HG02884 (cell line): ENCODE results near the gene HES1.
"Not testable (repeated sequence)": the region's sequence is repeated elsewhere in the genome, so short reads cannot be mapped to it uniquely, and the experiment has no call there.

Experiments used
- ATAC-seq: cut with Tn5 transposase; IDR thresholded peaks from one replicate; pipeline ENCODE4 v1.9.1; 2021; ENCODE audit warnings: mild to moderate bottlenecking, moderate library complexity; ENCODE audit not compliant: unreplicated experiment

Gene HES1

DNA sequence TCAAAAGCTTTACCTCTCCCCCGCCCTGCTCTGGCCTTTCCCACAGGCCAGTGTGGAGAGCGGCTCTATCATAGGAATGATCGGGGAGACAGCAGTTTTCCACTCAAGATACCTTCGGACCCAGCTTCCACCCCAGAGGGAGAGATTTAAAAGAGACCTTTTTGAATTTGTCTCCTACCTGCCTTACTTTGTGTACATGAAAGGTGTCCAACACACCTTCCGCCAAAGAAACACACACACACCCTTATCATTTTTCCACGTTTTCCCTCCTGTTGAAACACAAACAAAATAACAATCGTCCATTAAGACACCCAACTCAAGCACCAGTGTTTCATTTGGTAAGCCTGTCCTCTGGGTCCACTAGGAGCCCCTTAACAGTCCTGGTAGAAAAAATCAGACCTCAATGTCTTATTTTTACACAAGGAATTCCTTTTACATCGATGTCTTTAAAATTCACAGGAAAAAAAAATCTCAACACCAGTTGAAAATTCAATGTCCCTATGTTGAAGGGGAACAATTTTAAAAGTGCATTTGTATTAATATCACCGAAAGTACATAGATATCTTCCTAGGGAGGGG lies 4.0 kb downstream of the HES1 start:
- ATAC-seq, result no peak

DNA sequence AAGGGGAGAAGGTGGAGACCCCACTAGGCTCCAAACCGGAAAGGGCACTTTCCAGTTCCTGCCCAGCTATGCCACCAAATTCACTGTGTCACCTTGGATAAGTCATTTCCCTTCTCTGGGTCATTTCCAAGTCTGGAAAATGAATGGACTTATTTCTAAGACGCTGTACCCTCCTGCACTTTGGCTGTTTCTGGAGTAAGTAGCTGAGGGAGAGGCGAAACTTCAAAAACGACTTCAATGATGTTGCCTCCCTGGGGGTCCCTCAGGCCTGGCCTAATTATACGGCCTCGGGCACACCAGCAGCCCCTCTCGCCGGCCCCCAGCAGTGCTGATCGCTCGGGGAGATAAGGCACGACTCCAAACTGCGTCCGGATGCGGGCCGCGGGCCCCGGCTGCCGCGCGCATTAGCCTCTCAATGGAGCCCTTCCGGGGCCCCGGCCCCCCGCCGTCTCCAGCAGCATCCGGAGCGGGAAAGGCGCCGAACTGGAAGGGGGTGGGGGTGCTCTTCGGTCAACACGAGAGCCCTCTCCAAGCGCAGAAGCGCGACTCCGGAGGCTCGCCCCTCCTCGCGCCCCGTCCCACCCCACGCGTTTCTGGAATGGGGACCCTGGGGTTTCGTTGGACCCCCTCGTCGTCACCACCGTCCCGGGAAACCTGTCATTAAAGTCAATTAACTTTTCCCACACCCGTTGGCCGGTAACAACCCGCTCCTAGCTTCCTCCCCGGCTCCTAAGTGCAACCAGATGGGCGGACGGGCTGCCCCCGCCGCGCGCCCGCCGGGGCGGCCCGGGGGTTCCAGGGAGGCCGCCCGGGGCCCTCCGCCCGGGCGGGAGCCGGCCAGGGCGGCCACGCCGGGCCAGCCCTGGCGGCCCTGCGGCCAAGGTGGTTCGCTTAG lies 4.8 kb downstream of the HES1 start:
- no peak for ATAC-seq

DNA sequence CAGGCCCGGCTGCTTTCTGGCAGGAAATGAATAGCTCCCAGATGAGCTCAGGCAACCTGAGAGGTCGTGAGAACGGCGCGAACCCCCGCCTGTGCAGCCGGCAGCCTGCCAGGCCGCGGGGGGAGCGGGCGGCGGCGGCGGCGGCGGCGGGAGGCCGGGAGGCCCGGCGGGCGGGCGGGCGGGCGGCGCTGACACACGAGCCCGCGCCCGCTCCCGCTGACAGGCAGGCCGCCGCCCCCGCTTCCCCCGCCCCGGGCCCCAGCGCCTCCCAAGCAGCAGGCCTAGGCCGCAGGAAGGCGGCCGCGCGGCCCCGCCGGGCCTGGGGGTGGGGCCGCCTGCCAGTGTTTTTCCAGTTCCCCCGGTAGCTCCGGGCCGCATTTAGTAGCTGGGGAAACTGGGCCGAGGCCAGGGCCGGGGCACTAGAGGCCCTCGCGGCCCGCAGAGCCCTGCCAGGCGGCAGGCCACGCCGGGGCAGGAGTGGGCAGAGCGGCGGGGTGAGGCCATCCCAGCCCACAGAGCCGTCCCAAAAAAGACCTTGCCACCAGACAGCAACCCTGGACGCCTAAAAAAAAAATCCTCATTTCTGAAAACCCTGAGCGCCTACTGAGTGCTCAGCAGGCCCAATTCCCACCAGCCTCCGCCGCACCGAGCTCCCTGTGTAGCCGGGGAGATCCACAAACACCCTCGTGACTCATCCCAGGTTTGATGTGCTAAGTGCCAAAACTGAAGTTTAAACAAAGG lies 5.6 kb downstream of the HES1 start:
- ATAC-seq, result peak; percentile 31

DNA sequence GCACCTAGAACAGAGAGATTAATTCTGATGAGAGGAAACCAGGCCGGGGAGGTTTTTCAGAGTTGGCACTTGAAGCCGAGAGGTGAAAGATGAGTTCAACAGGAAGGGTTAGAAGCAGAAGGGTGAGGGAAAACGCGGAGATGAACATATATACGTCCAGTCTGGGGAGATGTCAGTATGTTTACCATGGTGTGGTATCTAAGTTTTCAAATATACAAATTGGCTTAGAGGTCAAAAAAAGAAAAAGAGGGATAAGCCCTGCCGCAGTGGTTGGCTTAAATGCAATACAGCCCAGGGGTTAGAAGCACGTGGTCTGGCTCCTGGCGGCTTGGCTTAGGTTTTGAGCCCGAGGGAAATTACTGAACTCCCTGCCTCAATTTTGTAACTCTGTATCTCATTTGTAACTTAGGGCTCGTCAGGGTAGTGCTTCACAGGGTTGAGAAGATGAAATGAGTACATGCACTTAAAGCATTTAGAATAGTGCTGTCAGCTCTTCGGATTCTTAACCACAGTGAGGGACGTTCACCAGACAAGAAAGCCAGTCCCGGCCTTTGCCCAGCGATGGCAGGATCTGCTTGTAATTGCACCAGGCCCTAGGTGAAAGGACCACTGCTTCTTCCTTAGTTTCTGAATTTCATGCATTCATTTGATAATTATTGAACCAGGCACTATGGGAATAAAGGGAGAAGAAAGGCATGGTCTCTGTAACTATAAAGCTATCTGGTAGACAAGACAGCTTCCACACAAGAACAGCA lies 6.4 kb downstream of the HES1 start:
- no peak for ATAC-seq

DNA sequence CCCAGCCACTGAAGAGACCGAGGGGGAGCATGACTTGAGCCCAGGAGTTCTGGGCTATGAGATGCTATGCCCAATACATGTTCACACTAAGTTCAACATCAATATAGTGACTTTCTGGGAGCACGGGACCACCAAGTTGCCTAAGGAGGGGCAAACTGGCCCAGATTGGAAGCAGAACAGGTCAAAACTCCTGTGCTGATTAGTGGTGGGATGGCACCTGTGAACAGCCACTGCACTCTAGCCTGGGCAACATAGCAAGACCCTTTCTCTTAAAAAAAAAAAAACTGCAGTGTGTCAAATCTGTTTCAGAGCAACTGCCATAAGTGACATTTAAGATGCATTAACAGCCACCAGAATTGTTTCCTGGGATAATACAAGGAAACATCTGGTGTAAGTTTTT lies 9.8 kb downstream of the HES1 start:
- no peak for ATAC-seq

DNA sequence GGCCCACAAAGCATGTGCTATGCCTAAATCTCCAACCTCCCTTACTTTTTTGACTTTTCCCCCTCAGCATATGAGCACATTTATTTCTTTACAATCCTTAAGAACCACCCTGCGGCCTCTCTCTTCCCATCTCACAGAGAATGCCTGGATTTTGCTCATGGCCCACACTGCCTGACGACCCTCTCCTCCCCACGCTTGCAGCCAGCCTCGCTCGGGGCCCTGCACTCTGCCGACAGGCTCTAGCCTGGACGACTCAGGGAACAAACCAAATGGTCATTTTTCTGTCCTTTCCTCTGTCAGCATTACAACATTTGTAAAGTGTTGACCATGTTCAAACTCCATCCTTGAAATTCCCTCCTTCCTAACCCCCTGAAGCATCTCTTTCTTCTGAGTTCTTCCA lies 11.7 kb downstream of the HES1 start:
- no peak for ATAC-seq

DNA sequence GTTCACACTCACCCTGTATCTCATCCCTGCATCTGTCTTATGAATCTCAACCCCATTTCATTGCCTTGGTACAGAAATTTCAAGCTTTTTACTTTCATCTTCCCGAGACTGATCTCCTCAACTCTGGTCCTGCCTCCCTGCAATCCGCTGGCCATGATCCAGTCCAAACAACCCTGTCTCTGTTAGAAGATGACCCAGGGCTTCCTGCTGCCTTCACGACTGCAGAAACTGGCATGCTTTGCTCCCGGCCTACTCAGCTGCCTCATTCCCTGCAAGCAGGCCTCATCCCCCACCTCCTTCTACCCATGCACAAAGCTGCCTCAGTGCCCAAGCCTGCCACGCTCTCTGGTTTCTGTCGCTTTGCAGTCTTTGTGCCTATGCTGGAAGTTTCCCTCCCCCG lies 12.4 kb downstream of the HES1 start:
- no peak for ATAC-seq

DNA sequence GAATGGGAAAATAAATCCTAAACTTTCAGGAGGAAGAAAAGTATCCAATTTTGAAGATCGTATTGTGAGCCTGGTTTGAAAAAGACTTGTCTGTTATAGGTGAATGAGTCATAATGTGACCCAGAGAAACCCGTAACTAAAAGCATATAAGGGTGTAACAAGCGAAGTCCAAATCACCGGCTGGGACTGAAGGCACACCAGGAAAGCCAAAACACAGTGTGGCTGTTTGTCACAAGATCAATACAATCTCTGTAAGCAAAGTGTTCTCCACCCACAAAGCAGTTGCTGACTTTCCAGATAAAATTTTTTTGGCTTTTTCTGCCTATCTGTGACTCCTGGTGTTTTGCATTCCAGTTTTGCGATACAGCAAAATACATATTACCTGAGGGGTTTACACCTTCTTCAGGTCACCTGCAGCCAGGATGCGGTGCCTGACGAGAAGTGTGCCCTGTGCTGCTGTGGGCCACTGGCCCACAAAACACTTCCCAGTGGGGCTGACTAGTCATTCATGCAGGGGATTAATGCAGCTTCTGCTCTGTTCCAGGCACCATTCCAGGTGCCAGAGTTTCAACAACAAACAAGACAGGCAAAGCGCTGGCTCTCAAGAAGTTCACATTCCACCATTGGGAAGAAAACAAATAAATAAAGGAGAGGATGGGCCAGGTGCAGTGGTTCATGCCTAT lies 14.4 kb downstream of the HES1 start:
- no peak for ATAC-seq

DNA sequence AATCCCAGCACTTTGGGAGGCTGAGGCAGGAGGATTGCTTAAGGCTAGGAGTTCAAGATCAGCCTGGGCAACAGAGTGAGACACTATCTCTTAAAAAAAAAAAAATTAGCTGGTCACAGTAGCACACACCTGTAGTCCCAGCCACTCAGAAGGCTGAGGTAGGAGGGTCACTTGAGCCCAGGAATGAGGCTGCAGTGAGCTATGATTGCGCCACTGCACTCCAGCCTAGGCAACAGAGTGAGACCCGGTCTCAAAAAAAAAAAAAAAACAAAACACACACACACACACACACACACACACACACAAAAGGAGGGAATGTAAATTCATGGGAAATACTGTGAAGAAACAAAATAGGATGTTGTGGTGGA lies 15.0 kb downstream of the HES1 start:
- ATAC-seq, result not testable (repeated sequence)

DNA sequence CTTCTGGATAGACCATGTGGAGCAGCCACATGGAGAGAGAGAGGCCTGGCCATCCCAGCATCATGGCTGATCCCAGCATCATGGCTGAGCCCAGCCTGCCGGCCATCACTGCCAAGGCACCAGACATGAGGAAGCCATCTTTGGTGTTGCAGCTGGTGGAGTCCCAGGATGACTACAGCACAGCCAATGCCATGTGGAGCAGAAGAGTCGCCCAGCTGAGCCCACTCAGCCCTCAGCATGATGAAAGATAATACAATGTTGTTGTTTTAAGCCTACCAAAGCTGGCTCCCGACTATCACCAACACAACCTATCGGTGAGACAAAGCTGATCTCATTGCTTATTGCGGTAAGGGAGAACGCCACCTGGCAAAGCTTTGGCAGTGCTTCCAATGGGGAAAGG lies 18.4 kb downstream of the HES1 start:
- ATAC-seq, result no peak

DNA sequence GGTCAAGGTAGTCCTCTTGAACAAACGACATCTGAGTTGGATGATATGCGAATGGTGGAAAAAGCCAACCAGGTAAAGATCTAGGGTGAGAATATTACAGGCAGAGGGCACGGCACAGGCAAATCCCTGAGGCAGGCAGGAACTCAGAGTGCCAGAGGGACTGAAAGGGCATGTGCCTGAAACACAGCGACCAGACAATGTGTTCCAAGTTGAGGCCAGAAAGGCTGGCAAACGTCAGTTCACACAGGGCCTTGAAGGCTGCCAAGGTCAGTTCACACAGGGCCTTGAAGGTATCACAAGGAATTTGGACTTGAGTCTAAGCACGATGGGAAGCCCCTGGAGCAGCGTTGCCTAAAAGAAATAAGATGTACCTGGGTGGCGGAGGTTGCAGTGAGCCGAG lies 20.1 kb downstream of the HES1 start:
- no peak for ATAC-seq

DNA sequence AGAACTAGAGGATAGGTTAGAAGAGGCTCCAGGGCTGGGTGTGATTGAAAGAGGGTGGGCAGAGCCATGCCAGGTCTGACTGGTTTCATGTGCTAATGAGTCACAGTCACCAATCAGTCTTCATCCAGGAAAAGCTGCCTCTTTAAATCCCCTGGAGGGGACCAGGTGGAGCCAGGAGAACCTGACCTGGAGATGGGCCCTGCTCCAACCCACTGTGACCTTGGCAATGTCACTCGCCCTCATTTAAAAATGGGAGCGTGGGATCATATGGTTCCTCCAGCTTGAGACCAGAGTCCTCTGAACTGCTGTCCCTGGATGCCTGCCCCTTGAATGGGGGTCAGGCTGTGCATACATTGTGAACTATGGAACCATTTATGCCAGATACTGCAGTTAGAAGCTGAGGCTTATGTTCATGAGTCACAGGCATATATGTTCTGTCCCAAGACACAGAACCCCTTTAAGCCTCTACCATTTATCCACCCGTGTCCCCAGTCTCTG lies 23.0 kb downstream of the HES1 start:
- no peak for ATAC-seq

DNA sequence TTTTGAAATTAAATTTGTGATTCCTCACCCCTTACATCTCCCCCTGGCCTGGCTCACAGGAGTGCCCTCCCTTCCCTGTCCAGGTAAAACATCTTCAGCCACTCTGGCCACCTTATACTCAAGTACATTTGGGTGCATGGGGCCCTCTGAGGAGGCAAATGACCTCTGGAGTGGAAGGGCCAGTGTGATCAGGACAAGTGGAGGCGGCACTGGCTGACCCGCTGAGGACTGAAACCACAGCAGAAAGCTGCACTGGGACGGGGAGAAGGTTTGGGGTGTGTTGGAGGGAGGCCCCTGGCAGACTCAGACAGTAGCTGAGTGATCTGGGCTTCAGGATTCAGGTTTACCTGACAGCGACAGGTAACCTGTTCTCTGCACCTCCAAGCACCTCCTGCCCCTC lies 24.2 kb downstream of the HES1 start:
- ATAC-seq, result no peak

DNA sequence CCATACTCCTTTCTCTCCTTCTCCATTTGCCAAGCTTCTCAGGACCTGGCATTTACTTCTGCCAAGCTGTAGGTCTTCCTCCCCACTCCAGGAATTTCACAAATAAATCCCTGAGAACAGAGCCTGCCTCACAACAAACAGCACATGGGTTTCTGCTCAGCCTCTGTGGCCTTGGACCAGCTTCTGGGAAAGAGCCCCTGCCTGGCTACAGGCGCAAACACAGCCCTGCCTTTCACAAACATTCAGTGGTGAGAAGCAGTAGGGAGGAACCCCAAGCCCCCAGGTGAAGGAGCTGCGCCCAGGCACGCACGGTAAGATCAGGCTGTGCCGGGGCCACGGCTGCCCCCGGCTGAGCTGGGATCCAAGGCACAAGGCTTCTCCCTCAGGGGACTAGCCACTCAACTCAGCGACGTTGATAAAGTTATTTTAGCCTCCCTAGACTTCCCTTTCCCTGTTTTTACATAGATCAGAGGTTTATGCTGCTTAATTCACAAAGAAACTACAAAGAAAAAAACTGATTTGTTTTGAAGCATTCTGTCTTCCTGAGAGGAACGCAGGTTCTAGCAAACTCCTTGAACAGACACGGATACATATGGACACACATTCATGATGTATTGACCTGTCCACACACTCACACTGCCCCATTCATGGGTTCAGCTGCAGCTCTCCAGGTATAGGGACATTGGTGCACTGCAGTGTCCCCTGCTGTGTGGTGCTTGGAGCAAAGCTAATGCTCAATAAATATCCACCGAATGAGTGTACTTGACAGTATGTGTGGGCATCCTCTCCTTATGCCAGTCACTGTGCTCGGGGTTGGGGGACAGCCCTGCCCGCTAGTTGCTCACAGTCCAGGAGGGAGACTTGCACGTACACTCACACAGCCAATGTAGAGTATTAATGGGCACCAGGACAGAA lies 25.4 kb downstream of the HES1 start:
- ATAC-seq, result no peak

DNA sequence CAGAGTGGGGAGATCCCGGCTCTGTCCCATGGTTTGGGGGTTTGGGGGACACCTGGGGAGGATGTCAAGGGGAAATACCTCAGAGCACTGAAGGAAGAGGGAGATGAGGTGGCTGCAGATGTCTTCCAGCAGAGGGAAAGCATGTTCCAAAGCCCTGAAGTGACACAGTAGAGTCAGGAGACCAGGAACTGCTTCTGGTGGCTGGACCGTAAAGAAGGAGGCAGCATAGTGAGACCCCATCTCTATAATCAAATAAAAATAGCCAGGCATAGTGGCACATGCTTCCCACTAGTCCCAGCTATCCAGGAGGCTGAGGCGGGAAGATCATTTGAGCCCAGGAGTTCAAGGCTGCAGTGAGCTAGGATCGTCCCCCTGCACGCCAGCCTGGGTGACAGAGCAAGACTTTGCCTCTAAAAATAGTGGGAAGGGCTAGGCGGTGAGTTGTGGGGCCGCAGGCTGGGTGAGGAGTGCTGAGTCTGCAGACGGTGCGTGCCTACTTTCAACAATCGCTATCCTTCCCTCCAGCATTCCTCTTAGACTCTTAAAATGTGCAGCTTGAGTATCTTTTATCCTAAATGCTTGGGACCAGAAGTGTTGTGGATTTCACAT lies 26.2 kb downstream of the HES1 start:
- ATAC-seq, result no peak

DNA sequence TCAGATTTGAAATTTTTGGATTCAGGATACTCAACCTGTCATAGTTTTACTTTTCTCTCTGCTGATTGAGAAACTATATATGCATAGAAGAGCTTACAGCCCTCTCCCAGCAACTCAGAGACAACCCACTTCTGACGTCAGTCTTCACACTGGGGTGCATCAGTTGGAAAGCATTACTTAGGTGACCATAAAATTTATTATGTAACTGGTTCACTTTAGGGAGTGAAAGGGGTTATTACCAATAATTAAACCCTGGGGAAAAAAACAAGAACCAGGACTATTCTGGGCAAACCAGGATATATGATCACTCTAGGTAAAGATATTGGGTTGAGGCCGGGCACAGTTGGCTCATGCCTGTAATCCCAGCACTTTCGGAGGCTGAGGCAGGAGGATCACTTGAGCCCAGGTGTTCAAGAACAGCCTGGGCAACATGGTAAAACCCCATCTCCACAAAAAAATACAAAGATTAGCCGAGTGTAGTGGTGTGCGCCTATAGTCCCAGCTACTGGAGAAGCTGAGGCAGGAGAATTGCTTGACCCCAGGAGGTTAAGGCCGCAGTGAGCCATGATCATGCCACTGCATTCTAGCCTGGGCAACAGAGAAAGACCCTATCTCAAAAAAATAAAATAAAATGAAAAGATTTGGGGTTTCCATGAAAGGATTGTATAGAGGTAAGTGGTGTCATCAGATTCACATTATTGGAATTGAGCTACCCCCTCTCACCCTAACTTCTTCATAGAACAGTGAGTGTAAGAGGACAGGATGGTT lies 27.1 kb downstream of the HES1 start:
- no peak for ATAC-seq

DNA sequence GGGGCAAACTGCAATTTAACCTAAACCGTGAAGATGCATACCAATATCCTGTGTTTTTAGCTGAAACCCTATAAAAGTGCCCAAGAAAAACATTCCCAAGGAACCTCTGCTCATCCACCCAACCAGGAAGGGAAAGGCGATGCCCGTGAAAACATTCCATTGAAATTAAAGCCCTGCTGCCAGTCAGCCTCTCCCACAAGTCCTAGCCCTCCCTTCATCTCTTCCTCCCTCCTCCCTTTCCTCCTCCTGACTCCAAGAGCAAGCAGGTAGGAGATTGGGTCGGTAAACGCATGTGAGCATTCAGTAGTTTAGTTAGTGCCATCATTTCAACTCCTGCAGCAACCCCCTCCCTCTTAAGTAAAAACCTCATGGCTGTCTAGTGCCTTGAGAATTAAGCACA lies 27.7 kb downstream of the HES1 start:
- ATAC-seq, result no peak

DNA sequence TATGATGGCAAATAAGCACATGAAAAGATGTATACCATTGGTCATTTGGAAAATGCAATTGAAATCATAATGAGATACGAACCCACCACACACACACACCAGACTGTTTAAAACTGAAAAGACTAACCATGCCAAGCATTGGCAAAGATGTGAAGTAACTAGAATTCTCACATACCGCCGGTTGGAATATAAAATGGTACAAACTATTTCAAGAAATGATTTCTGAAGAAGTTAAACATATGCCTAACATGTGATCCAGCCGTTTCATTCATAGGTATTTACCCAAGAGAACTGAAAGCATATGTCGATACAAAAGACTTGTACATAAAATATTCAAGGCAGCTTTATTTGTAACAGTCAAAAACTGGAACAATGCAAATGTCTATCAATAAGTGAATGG lies 28.9 kb downstream of the HES1 start:
- ATAC-seq, result no peak
